ENCODE results near the gene PEX14.

The PEX14 gene

GRCh38 chr1:10601342-10602070, 126.8 kb downstream of the PEX14 start:
- Histone ChIP-seq H3K4me3 (ENCODE audit: insufficient read depth in 1 of 2, low read depth in 1 of 2, low read length in 2 of 2) (no peak overlapping the region), H3K79me1 (replicated peaks; ENCODE audit: low read length, poor library complexity, severe bottlenecking) (peaks cover 16% of the 10 kb centered on the region), H3K36me3 (ENCODE audit: control insufficient read depth in 1 of 2, insufficient read depth in 2 of 2, low read depth in 1 of 2, low read length in 2 of 2) (peaks cover 0 to 27% of the 10 kb centered on the region in 2 experiments), H3K4me2 (ENCODE audit: low read length, poor library complexity, severe bottlenecking) (no peak overlapping the region), H3K14ac (ENCODE audit: low read length in 2 of 2) (no peak overlapping the region), H3K18ac (ENCODE audit: low read depth in 1 of 2, low read length in 2 of 2) (no peak overlapping the region), H4K8ac (ENCODE audit: low read length) (no peak overlapping the region), H3K4ac (ENCODE audit: low read depth in 1 of 2, low read length in 2 of 2) (no peak overlapping the region), H3K23ac (ENCODE audit: low read length in 2 of 2) (no peak overlapping the region), H3K27me3 (ENCODE audit: control insufficient read depth in 1 of 2, insufficient read depth in 1 of 2, low read length in 2 of 2) (no peaks in the 10 kb centered on the region), H2AK5ac (ENCODE audit: low read length, severe bottlenecking) (peak overlapping the region; percentile 47), H3K27ac (ENCODE audit: low read length, poor library complexity, severe bottlenecking) (no peak overlapping the region), H2BK120ac (ENCODE audit: low read depth, low read length) (no peak overlapping the region), H3K4me1 (ENCODE audit: control insufficient read depth, insufficient read depth, low read depth, low read length) (peaks cover 33% of the 10 kb centered on the region), H3K9me3 (ENCODE audit: control insufficient read depth, low read length) (no peaks in the 10 kb centered on the region), H4K91ac (ENCODE audit: low read length) (no peak overlapping the region), H3K9ac (ENCODE audit: low read length) (no peak overlapping the region), H2AFZ (ENCODE audit: low read depth, low read length) (no peak overlapping the region), H2BK15ac (ENCODE audit: low read depth, poor library complexity, severe bottlenecking) (no peak overlapping the region), H2BK5ac (ENCODE audit: low read depth, low read length, poor library complexity, severe bottlenecking) (no peak overlapping the region), H2BK12ac (ENCODE audit: low read length in 2 of 2) (no peak overlapping the region)
- no peak for DNase-seq
- 96% methylated on average over 4 of the region's 6 CpGs for WGBS

GRCh38 chr1:10602936-10603335, 128.2 kb downstream of the PEX14 start:
- Histone ChIP-seq H3K4me3 (ENCODE audit: insufficient read depth in 1 of 2, low read depth in 1 of 2, low read length in 2 of 2) (no peak overlapping the region), H2BK15ac (ENCODE audit: low read depth, poor library complexity, severe bottlenecking) (no peak overlapping the region), H2AFZ (ENCODE audit: low read depth, low read length) (no peak overlapping the region), H3K9me3 (ENCODE audit: control insufficient read depth, low read length) (no peaks in the 10 kb centered on the region), H3K18ac (ENCODE audit: low read depth in 1 of 2, low read length in 2 of 2) (no peak overlapping the region), H3K27me3 (ENCODE audit: control insufficient read depth in 1 of 2, insufficient read depth in 1 of 2, low read length in 2 of 2) (no peaks in the 10 kb centered on the region), H2BK120ac (ENCODE audit: low read depth, low read length) (no peak overlapping the region), H3K9ac (ENCODE audit: low read length) (no peak overlapping the region), H3K4me2 (ENCODE audit: low read length, poor library complexity, severe bottlenecking) (no peak overlapping the region), H3K14ac (ENCODE audit: low read length in 2 of 2) (no peak overlapping the region), H3K36me3 (ENCODE audit: control insufficient read depth in 1 of 2, insufficient read depth in 2 of 2, low read depth in 1 of 2, low read length in 2 of 2) (peaks cover 0 to 27% of the 10 kb centered on the region in 2 experiments), H3K4me1 (ENCODE audit: control insufficient read depth, insufficient read depth, low read depth, low read length) (peaks cover 27% of the 10 kb centered on the region), H3K23ac (ENCODE audit: low read length in 2 of 2) (no peak overlapping the region), H2BK12ac (ENCODE audit: low read length in 2 of 2) (no peak overlapping the region), H2AK5ac (ENCODE audit: low read length, severe bottlenecking) (peak overlapping the region; percentile 80), H4K91ac (ENCODE audit: low read length) (no peak overlapping the region), H3K79me1 (replicated peaks; ENCODE audit: low read length, poor library complexity, severe bottlenecking) (peaks cover 14% of the 10 kb centered on the region), H4K8ac (ENCODE audit: low read length) (no peak overlapping the region), H3K4ac (ENCODE audit: low read depth in 1 of 2, low read length in 2 of 2) (no peak overlapping the region), H2BK5ac (ENCODE audit: low read depth, low read length, poor library complexity, severe bottlenecking) (no peak overlapping the region), H3K27ac (ENCODE audit: low read length, poor library complexity, severe bottlenecking) (no peak overlapping the region)
- no CpG with 5 or more reads among the region's 3 CpGs for WGBS
- DNase-seq: no peak

- Histone ChIP-seq H2BK120ac (ENCODE audit: low read depth, low read length) (no peak overlapping the region), H3K23ac (ENCODE audit: low read length in 2 of 2) (no peak overlapping the region), H4K91ac (ENCODE audit: low read length) (no peak overlapping the region), H3K9ac (ENCODE audit: low read length) (no peak overlapping the region), H3K14ac (ENCODE audit: low read length in 2 of 2) (no peak overlapping the region), H2AFZ (ENCODE audit: low read depth, low read length) (no peak overlapping the region), H3K36me3 (ENCODE audit: control insufficient read depth in 1 of 2, insufficient read depth in 2 of 2, low read depth in 1 of 2, low read length in 2 of 2) (peaks cover 0 to 27% of the 10 kb centered on the region in 2 experiments), H3K27ac (ENCODE audit: low read length, poor library complexity, severe bottlenecking) (no peak overlapping the region), H3K4me3 (ENCODE audit: insufficient read depth in 1 of 2, low read depth in 1 of 2, low read length in 2 of 2) (no peak overlapping the region), H3K9me3 (ENCODE audit: control insufficient read depth, low read length) (no peaks in the 10 kb centered on the region), H3K79me1 (replicated peaks; ENCODE audit: low read length, poor library complexity, severe bottlenecking) (peaks cover 11% of the 10 kb centered on the region), H2AK5ac (ENCODE audit: low read length, severe bottlenecking) (peak overlapping the region; percentile 4), H3K4ac (ENCODE audit: low read depth in 1 of 2, low read length in 2 of 2) (no peak overlapping the region), H4K8ac (ENCODE audit: low read length) (no peak overlapping the region), H3K18ac (ENCODE audit: low read depth in 1 of 2, low read length in 2 of 2) (no peak overlapping the region), H3K27me3 (ENCODE audit: control insufficient read depth in 1 of 2, insufficient read depth in 1 of 2, low read length in 2 of 2) (no peaks in the 10 kb centered on the region), H3K4me2 (ENCODE audit: low read length, poor library complexity, severe bottlenecking) (no peak overlapping the region), H3K4me1 (ENCODE audit: control insufficient read depth, insufficient read depth, low read depth, low read length) (peaks cover 18% of the 10 kb centered on the region), H2BK12ac (ENCODE audit: low read length in 2 of 2) (no peak overlapping the region), H2BK15ac (ENCODE audit: low read depth, poor library complexity, severe bottlenecking) (no peak overlapping the region), H2BK5ac (ENCODE audit: low read depth, low read length, poor library complexity, severe bottlenecking) (no peak overlapping the region)
- WGBS: 98% methylated on average over 6 of the region's 7 CpGs
- no peak for DNase-seq
Measured at GRCh38 chr1:10604966-10605365, 130.2 kb downstream of the PEX14 start.

- Histone ChIP-seq H3K4me2 (ENCODE audit: low read length, poor library complexity, severe bottlenecking) (peak overlapping the region; percentile 31), H3K79me1 (replicated peaks; ENCODE audit: low read length, poor library complexity, severe bottlenecking) (peaks cover 16% of the 10 kb centered on the region), H2AFZ (ENCODE audit: low read depth, low read length) (no peak overlapping the region), H3K23ac (ENCODE audit: low read length in 2 of 2) (no peak overlapping the region), H4K91ac (ENCODE audit: low read length) (no peak overlapping the region), H4K8ac (ENCODE audit: low read length) (no peak overlapping the region), H2BK12ac (ENCODE audit: low read length in 2 of 2) (no peak overlapping the region), H3K18ac (ENCODE audit: low read depth in 1 of 2, low read length in 2 of 2) (no peak overlapping the region), H2BK5ac (ENCODE audit: low read depth, low read length, poor library complexity, severe bottlenecking) (no peak overlapping the region), H3K14ac (ENCODE audit: low read length in 2 of 2) (no peak overlapping the region), H3K36me3 (ENCODE audit: control insufficient read depth in 1 of 2, insufficient read depth in 2 of 2, low read depth in 1 of 2, low read length in 2 of 2) (peaks cover 0 to 27% of the 10 kb centered on the region in 2 experiments), H3K4me1 (ENCODE audit: control insufficient read depth, insufficient read depth, low read depth, low read length) (peaks cover 18% of the 10 kb centered on the region), H3K9ac (ENCODE audit: low read length) (no peak overlapping the region), H2BK15ac (ENCODE audit: low read depth, poor library complexity, severe bottlenecking) (no peak overlapping the region), H2BK120ac (ENCODE audit: low read depth, low read length) (no peak overlapping the region), H2AK5ac (ENCODE audit: low read length, severe bottlenecking) (peak overlapping the region; percentile 39), H3K9me3 (ENCODE audit: control insufficient read depth, low read length) (no peaks in the 10 kb centered on the region), H3K4ac (ENCODE audit: low read depth in 1 of 2, low read length in 2 of 2) (no peak overlapping the region), H3K4me3 (ENCODE audit: insufficient read depth in 1 of 2, low read depth in 1 of 2, low read length in 2 of 2) (no peak overlapping the region), H3K27me3 (ENCODE audit: control insufficient read depth in 1 of 2, insufficient read depth in 1 of 2, low read length in 2 of 2) (no peaks in the 10 kb centered on the region), H3K27ac (ENCODE audit: low read length, poor library complexity, severe bottlenecking) (peak overlapping the region; percentile 85)
- no peak for DNase-seq
- WGBS: 86% methylated on average over 7 of the region's 7 CpGs
Measured at GRCh38 chr1:10606064-10606463, 131.3 kb downstream of the PEX14 start.

Measured in mesenchymal stem cell (in vitro differentiated cells and primary cell).